GM10266 (cell line): ENCODE results near the gene FCHO1.
A peak's percentile ranks its signal among the peaks of the same experiment; 100 is the strongest.

Source experiments
- DNase-seq: peaks from one replicate; pipeline ENCODE4 v3.0.0; 2012; ENCODE audit errors: extremely low spot score
- CTCF ChIP-seq: IDR thresholded peaks from 2 replicates; pipeline ENCODE4 v1.5.1; 2012; ENCODE audit warnings: mild to moderate bottlenecking, low read depth; ENCODE audit not compliant: control insufficient read depth, insufficient read depth; ENCODE audit errors: missing control alignments

FCHO1 gene

GRCh38 chr19:17806945-17807344 is 55.7 kb downstream of the FCHO1 start:
- peak; percentile 30 for DNase-seq
- TF ChIP-seq CTCF: no peak

GRCh38 chr19:17807731-17808316 is 56.5 kb downstream of the FCHO1 start:
- DNase-seq: no peak

GRCh38 chr19:17811103-17811502 is 59.8 kb downstream of the FCHO1 start:
- DNase-seq: no peak
- TF ChIP-seq CTCF: no peak

More at GRCh38 chr19:17807731-17808316, 56.5 kb downstream of the FCHO1 start:
- TF ChIP-seq CTCF: no peak

GRCh38 chr19:17811681-17812080 is 60.4 kb downstream of the FCHO1 start:
- no peak for TF ChIP-seq CTCF
- DNase-seq: no peak

GRCh38 chr19:17812099-17812498 is 60.8 kb downstream of the FCHO1 start:
- DNase-seq: no peak
- TF ChIP-seq CTCF: no peak

GRCh38 chr19:17817668-17818363 is 66.5 kb downstream of the FCHO1 start:
- DNase-seq: no peak
- TF ChIP-seq CTCF: no peak

- TF ChIP-seq CTCF: no peak
- no peak for DNase-seq
These were observed 69.9 kb downstream of the FCHO1 start, which contains the start of gene INSL3 for GRCh38 chr19:17821190-17821589. TSS of gene INSL3 (minus strand) at chr19:17821519. CDS start at chr19:17821506, 13 bp downstream.
